K562 (cell line): Measurements from ENCODE around the gene GPR83. TPM values are rescaled to one million over a fixed set of nuclear protein-coding genes. Genes with fewer than 3 reads are reported as not detected.

Experiments
- ATAC-seq: fragments of 200-7000 bp; cut with Tn5 transposase; 3 replicates; pipeline ENCODE4 v1.9.1; 2020; ENCODE audit warnings: moderate library complexity
- BruUV-seq: library from RNA; stranded (reverse); fragments of 400-500 nt; replicated peaks from 2 replicates; lab custom pipeline; 2021; lab: Mats Ljungman, UMichigan
- CTCF ChIA-PET: fragments of 300-600 bp; formaldehyde crosslinking; extraction: SDS; loops from one replicate; lab custom pipeline; 2021; ENCODE audit warnings: low intra/inter-chr PET ratio; lab: Yijun Ruan, JAX
- POLR2A ChIA-PET: fragments of 300-600, 350-650 bp; sonication (Branson Sonifier 250); formaldehyde crosslinking; extraction: SDS; loops from one replicate; lab custom pipeline; 2021; ENCODE audit warnings: antibody characterized with exemption, inconsistent platforms; lab: Yijun Ruan, JAX
- DNase-seq, 4 experiments: peaks; one replicate each; pipeline versions ENCODE4 v3.0.0 to v3.0.0-alpha.2; 2011 to 2018; ENCODE audit warnings: low spot score in 3 of 4, mixed read lengths in 3 of 4; ENCODE audit errors: extremely low read depth in 1 of 4
- FAIRE-seq: peaks from 2 replicates; lab custom pipeline; 2011; peaks lifted over from hg19 to GRCh38; lab: Jason Lieb, UNC
- H2AFZ ChIP-seq: 2 replicates; pipeline ENCODE4 v1.6.0; 2011; ENCODE audit warnings: low read depth, low read length, control low read depth, inconsistent platforms
- H3K27ac ChIP-seq: fragments of 200-600 bp; 3 replicates; pipeline ENCODE4 v1.8.0; 2011; ENCODE audit warnings: low read depth, mild to moderate bottlenecking, control low read depth, inconsistent platforms, low read length, moderate library complexity, mixed read lengths; ENCODE audit errors: extremely low read depth
- H3K27me3 ChIP-seq, 2 experiments: fragments of 300-600 bp in 1 of 2; 2 replicates in 1 of 2; 3 replicates in 1 of 2; pipeline versions ENCODE4 v1.6.0 to v1.8.0; 2011; ENCODE audit warnings: inconsistent platforms in 2 of 2, low read length in 2 of 2, mild to moderate bottlenecking in 1 of 2, mixed read lengths in 1 of 2, moderate library complexity in 1 of 2; ENCODE audit not compliant: control insufficient read depth in 2 of 2, insufficient read depth in 2 of 2
- H3K36me3 ChIP-seq: fragments of 300-600 bp; 3 replicates; pipeline ENCODE4 v1.8.0; 2011; ENCODE audit warnings: mild to moderate bottlenecking, low read length, inconsistent platforms; ENCODE audit not compliant: control insufficient read depth, insufficient read depth
- H3K4me1 ChIP-seq, 2 experiments: fragments of 200-600 bp in 1 of 2; replicated peaks in 1 of 2; 2 replicates in 1 of 2; 3 replicates in 1 of 2; pipeline versions ENCODE4 v1.5.1 to v1.8.0; 2011; ENCODE audit warnings: inconsistent platforms in 2 of 2, low read length in 2 of 2, mild to moderate bottlenecking in 1 of 2, mixed read lengths in 1 of 2, moderate library complexity in 1 of 2; ENCODE audit not compliant: control insufficient read depth in 2 of 2, insufficient read depth in 2 of 2
- H3K4me2 ChIP-seq: 2 replicates; pipeline ENCODE4 v1.6.1; 2011; ENCODE audit warnings: low read length, control low read depth, inconsistent platforms, mixed read lengths; ENCODE audit not compliant: insufficient read depth
- H3K4me3 ChIP-seq: fragments of 200-600 bp; sonication (generic), shearing (Covaris generic); 2 replicates; pipeline ENCODE4 v1.5.1; 2016; ENCODE audit warnings: control low read depth, inconsistent platforms
- H3K79me2 ChIP-seq: fragments of 200-600 bp; 3 replicates; pipeline ENCODE4 v1.8.0; 2011; ENCODE audit warnings: low read length, inconsistent platforms; ENCODE audit not compliant: control insufficient read depth, insufficient read depth
- H3K9ac ChIP-seq, 2 experiments: 2 replicates each; pipeline versions ENCODE4 v1.6.0 to v1.6.1; 2011; ENCODE audit warnings: low read depth in 2 of 2, low read length in 2 of 2, control low read depth in 1 of 2, inconsistent platforms in 1 of 2, mild to moderate bottlenecking in 1 of 2, mixed read lengths in 1 of 2; ENCODE audit not compliant: insufficient read depth in 1 of 2
- H3K9me1 ChIP-seq: one replicate; pipeline ENCODE4 v1.6.0; 2011; ENCODE audit warnings: inconsistent platforms, mild to moderate bottlenecking, low read length, moderate library complexity; ENCODE audit not compliant: control insufficient read depth, insufficient read depth
- H3K9me3 ChIP-seq: replicated peaks from 2 replicates; pipeline ENCODE4 v1.5.1; 2011; ENCODE audit warnings: low read depth, low read length, inconsistent platforms; ENCODE audit not compliant: control insufficient read depth, insufficient read depth
- H4K20me1 ChIP-seq: replicated peaks from 2 replicates; pipeline ENCODE4 v1.6.1; 2011; ENCODE audit warnings: low read length, inconsistent platforms, mixed read lengths; ENCODE audit not compliant: control insufficient read depth, insufficient read depth
- ARID1B ChIP-seq: fragments of 450-650 bp; IDR thresholded peaks from 2 replicates; pipeline ENCODE4 v1.6.1; 2016; ENCODE audit warnings: antibody characterized with exemption, mild to moderate bottlenecking, inconsistent platforms
- FOXJ2 ChIP-seq: fragments of 200-800 bp; sonication (Bioruptor generic); IDR thresholded peaks from 2 replicates; pipeline ENCODE4 v1.6.1; 2016; ENCODE audit warnings: missing genetic modification characterization, missing compliant biosample characterization
- GTF2E2 ChIP-seq: fragments of 200-800 bp; sonication (Bioruptor generic); IDR thresholded peaks from 2 replicates; pipeline ENCODE4 v1.6.1; 2016; ENCODE audit warnings: missing genetic modification characterization, missing compliant biosample characterization
- NCOR1 ChIP-seq: fragments of 450-650 bp; IDR thresholded peaks from 2 replicates; pipeline ENCODE4 v1.6.1; 2016; ENCODE audit warnings: mild to moderate bottlenecking, moderate library complexity
- PCBP2 ChIP-seq: fragments of 200-400 bp; formaldehyde crosslinking; IDR thresholded peaks from 2 replicates; pipeline ENCODE4 v1.6.1; 2018; ENCODE audit warnings: low read length, low read depth, mild to moderate bottlenecking, moderate library complexity; ENCODE audit not compliant: poor library complexity, severe bottlenecking
- PURB ChIP-seq: sonication (generic); formaldehyde crosslinking; IDR thresholded peaks from 2 replicates; pipeline ENCODE4 v1.9.0; 2021; ENCODE audit warnings: low read depth, mild to moderate bottlenecking, missing genetic modification reagents
- RFX5 ChIP-seq: IDR thresholded peaks from 2 replicates; pipeline ENCODE4 v1.6.1; 2011; ENCODE audit warnings: low read depth, mild to moderate bottlenecking, improper control_type of control experiment, low read length
- RREB1 ChIP-seq: fragments of 250-450 bp; sonication (Bioruptor Pico); IDR thresholded peaks from 2 replicates; pipeline ENCODE4 v1.4.0; 2020
- ZNF436 ChIP-seq: fragments of 250-450, 450-650 bp; sonication (Bioruptor Pico); formaldehyde crosslinking; IDR thresholded peaks from 2 replicates; pipeline ENCODE4 v1.7.0; 2020; ENCODE audit warnings: mild to moderate bottlenecking
- WGBS: fragments of 100-300 bp; shearing (Covaris generic); methylation state at CpG from one replicate; pipeline ENCODE4 v1.1.6; 2016; ENCODE audit warnings: low coverage, mixed read lengths; ENCODE audit not compliant: insufficient coverage; ENCODE audit errors: missing lambda C conversion rate; 5-methylcytosine and 5-hydroxymethylcytosine counted together
- in situ Hi-C: fragments of 300-500 bp; cut with MboI; formaldehyde crosslinking; loops from 4 replicates; pipeline ENCODE4 v1.15.0; 2018; ENCODE audit warnings: inconsistent platforms, mixed read lengths
- intact Hi-C: fragments of 100-400 bp; cut with micrococcal nuclease; formaldehyde crosslinking; loops from 2 replicates; pipeline ENCODE4 v1.14.2; 2022
- polyA plus RNA-seq, 8 experiments: library from polyadenylated mRNA; depleted of rRNA in 4 of 8; stranded (reverse) in 5 of 8; unstranded in 3 of 8; fragments of >200 nt; fragmentation: Nextera tagmentation in 2 of 8; fragmentation: Illumina TruSeq in 1 of 8; extraction: Ambion mirVana in 2 of 8; extraction: Trizol in 1 of 8; gene quantifications; 2 replicates each; pipeline versions ENCODE4 v1.2.1 to v1.2.3, GENCODE V29; 2011 to 2014; ENCODE audit warnings: inconsistent platforms in 1 of 8, missing spikeins in 1 of 8
- total RNA-seq, 7 experiments: library from RNA; depleted of rRNA in 6 of 7; stranded (reverse); fragments of >200 nt in 6 of 7; fragmentation: Illumina TruSeq in 2 of 7; extraction: Trizol in 2 of 7; gene quantifications; 2 replicates each; pipeline versions ENCODE4 v1.2.1 to v1.2.3, GENCODE V29; 2011 to 2021; ENCODE audit warnings: low replicate concordance in 1 of 7

Gene GPR83
- total and polyA plus RNA-seq, 9 of the 15 experiments (the other 6 are each of a cell fraction or from before 2014, with no cell fraction given): 0.03 to 0.13 (median 0.08) TPM; not detected in 2

GRCh38 chr11:94424662-94425061 is 23.4 kb upstream of the GPR83 start:
- H4K20me1 ChIP-seq: no peaks in the 10 kb centered on the region
- H3K4me1 ChIP-seq: no peaks in the 10 kb centered on the region
- H3K4me3 ChIP-seq: no peak overlapping the region
- in situ Hi-C loops (no loop called here), intact Hi-C loops (no loop called here)
- DNase-seq (no peak), ATAC-seq (no peak), FAIRE-seq (no peak)
- no peaks in the 10 kb centered on the region for H3K9me1 ChIP-seq
- H3K4me2 ChIP-seq: no peak overlapping the region
- H3K36me3 ChIP-seq: peaks cover 30% of the 10 kb centered on the region
- H3K9me3 ChIP-seq: no peaks in the 10 kb centered on the region
- no peak overlapping the region for H2AFZ ChIP-seq
- TF ChIP-seq PURB (CRISPR knock-in tag): no peak
- no TSS peak for BruUV-seq
- no peaks in the 10 kb centered on the region for H3K79me2 ChIP-seq
- ChIA-PET POLR2A (interaction anchor here (0.6 kb wide), 2 partner anchors 9 to 13 kb away, joined by 3 read pairs; no protein-coding TSS in a partner anchor), CTCF (no interaction called here)
- H3K9ac ChIP-seq: no peak overlapping the region
- WGBS: 60% methylated on average over 2 of the region's 2 CpGs
- H3K27ac ChIP-seq: no peak overlapping the region
- H3K27me3 ChIP-seq: no peaks in the 10 kb centered on the region

- H2AFZ ChIP-seq: no peak overlapping the region
- H3K9me3 ChIP-seq: no peaks in the 10 kb centered on the region
- POLR2A ChIA-PET: interaction anchor here (0.6 kb wide), 1 partner anchor 10 kb away, joined by 3 read pairs; no protein-coding TSS in a partner anchor
- no peak overlapping the region for H3K4me3 ChIP-seq
- H4K20me1 ChIP-seq: no peaks in the 10 kb centered on the region
- ATAC-seq (no peak), DNase-seq (no peak), FAIRE-seq (no peak)
- H3K9me1 ChIP-seq: no peaks in the 10 kb centered on the region
- in situ Hi-C loops (no loop called here), intact Hi-C loops (no loop called here)
- H3K9ac ChIP-seq: no peak overlapping the region
- no peak overlapping the region for H3K27ac ChIP-seq
- peaks cover 26% of the 10 kb centered on the region; the same call in 2 of the 3 replicates for H3K36me3 ChIP-seq
- WGBS: 62% methylated on average over 2 of the region's 2 CpGs
- no TSS peak for BruUV-seq
- H3K79me2 ChIP-seq: no peaks in the 10 kb centered on the region
- CTCF ChIA-PET: no interaction called here
- no peaks in the 10 kb centered on the region for H3K27me3 ChIP-seq
- H3K4me1 ChIP-seq: no peaks in the 10 kb centered on the region
- H3K4me2 ChIP-seq: no peak overlapping the region
- TF ChIP-seq NCOR1 (no peak), RFX5 (no peak), FOXJ2 (no peak), PCBP2 (no peak), GTF2E2 (tag) (no peak), ZNF436 (CRISPR knock-in tag) (no peak), RREB1 (no peak), ARID1B (no peak)
These were observed 22.8 kb upstream of the GPR83 start for GRCh38 chr11:94424011-94424410.
